Daoy (cell line): ENCODE results near the gene KCNS3. TPM values are rescaled to one million over a fixed set of nuclear protein-coding genes. Genes with fewer than 3 reads are reported as not detected.
A peak's percentile ranks its signal among the peaks of the same experiment; 100 is the strongest.

Experiments used
- DNase-seq: peaks from one replicate; pipeline ENCODE4 v3.0.0-alpha.2; 2015; ENCODE audit warnings: low read depth
- total RNA-seq: library from RNA; depleted of rRNA; stranded (reverse); fragments of >200 nt; shearing (Covaris generic); gene quantifications from 2 replicates; pipeline ENCODE4 v1.2.3, GENCODE V29; 2014

The KCNS3 gene
- total RNA-seq, 1 experiment from 2014 or later: 9.7 TPM

- DNase-seq: no peak
Observed at GRCh38 chr2:17877811-17878280, 621 bp upstream of the KCNS3 start.

DNA sequence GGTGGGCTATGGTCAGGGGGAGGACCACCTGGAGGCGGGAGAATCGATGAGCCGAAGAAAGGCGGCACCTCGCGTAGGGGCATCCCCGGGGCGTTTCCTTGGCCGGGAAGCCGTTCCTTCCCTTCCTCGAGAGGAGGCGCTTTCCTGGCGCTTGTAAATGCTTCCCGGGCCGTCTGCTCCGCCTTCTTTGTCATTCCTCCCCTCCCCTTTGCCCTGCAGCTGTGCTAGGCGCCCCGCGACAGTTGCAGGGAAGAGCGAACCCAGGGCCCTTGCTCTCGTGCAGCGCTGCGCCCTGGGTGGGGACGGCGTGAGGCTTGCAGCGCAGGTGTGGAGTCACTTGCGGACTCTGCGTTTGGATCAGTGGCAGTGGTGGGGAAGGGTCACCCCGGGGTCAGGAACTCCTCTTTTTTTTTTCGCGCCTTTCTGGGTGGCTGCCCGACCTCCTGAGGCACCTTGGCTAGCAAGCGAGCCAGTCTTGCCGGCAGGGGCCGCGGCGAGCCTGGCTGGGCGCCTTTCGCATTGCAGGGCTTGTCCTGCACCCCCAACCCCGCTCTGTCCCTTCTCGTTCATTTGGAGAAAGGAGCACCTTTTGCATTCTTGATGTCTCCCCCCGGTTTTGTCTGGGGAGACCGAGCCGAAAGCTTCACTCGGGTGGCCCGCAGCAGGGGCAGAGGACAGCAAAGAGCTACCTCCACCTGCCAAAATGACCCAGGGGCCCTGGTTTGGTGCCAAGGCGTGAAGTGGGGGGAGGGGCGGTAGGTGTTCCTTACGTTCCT is 858 bp downstream of the KCNS3 start:
- peak; percentile 82 for DNase-seq

- no peak for DNase-seq
Observed at GRCh38 chr2:17879913-17880274, 1.4 kb downstream of the KCNS3 start.

- peak; percentile 7 for DNase-seq
Observed at GRCh38 chr2:17892770-17893534, 14.5 kb downstream of the KCNS3 start.

DNA sequence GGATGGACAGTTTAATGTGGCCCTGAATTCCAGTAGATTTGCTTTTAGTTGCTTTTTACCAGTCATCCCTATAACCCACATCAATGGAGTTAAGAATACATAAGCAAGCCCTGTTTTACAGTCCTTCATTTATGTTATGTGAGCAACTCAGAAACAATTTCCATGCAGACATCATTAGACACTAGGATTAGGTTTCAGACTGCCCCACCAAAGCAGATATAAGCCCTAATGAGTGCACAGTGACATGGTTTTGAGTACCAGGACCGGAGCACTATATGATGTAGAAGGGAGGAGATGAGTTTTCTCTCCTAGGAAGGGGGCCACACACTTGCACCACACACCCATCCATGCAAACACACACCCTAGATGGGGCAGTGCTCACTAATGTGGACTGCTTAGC is 15.5 kb downstream of the KCNS3 start:
- no peak for DNase-seq

DNA sequence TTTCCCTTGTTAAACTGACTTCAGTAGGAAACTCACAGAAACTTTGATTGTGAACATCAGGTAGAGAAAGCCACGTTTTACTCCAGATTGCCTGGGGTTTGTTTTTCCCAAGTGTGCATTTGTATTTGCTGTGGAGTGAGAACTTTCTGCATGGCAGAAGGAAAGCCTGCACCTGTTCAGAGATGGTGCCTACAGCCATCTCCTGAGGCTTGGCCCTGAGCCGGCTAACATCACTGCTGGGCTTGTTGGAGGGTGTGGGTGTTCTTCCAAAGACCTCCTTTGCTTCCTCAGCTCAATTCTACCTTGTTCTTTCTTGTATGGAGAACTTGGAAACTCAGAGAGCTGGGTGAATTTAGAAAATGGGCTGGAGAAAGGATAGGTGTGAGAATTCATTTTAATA is 16.1 kb downstream of the KCNS3 start:
- no peak for DNase-seq

DNA sequence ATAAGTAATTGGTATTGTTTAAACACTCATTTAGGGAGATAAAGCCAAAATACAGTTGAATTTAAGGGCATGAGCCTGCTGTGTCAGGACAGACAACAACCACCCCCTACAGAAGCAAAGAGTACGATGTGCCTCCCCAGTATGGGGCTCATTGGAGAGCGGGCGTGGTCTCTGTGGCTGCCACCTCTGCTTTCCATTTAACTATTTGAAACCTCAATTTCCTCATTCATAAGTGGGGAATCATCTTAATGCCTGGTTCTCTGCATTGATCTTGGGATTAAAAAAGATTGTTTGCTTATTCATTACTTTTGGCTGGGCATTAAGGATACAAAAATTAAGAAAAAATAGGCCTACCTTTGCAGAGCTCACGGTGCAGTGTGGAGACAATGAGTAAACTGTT is 21.4 kb downstream of the KCNS3 start:
- DNase-seq: no peak

DNA sequence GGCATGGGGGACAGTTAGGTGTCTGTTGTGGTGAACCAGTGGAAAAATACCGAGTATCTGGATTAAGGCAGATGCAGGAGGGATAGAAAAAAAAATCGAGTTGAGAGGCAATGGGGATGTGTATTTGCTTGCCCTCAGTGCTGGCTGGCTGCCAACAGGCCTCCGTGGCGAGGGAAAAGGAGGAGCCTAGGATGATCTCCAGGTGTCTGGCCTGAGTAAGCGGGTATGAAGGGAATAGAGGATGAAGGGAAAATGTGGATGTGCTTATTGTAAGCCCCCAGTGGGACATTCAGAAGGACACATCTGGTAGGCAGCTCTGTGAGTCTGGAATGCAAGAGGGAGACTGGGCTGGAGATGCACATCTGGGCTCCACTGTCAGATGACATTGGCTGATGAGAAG is 22.8 kb downstream of the KCNS3 start:
- peak; percentile 22 for DNase-seq

GRCh38 chr2:17910980-17911379 is 32.5 kb downstream of the KCNS3 start:
- DNase-seq: no peak

DNA sequence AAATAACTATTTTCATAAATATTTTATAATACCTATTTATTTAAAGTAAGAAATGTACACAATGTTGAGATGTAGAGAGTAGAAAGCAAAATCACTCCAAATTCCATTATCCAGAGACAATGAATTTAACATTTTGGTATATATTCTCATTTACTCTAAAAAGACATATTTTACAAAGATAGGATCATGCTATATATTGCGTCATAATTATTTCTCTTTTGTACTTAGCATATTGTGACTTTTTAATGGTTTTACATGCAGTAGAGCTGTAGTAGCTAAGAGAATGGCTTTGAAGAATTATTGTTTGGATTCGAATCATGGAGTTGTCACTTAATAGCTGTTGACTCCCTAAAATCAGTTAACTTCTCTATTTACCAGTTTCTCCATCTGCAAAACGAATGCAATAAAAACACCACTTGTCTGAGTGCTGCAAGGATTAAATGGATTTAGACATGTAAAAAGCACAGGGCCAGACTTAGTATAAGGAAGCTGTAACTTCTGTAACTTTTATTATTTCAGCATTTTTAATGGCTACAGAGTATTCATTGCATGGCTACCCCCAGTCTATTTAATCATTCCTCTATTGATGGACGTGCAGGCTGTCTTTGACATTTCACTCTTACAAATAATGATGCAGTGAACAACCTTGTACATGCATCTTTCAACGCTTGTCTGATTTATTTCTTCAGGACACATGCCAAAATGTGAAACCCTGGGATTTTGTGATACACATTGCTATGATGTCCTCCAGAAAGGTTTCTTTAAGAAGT is 33.2 kb downstream of the KCNS3 start:
- no peak for DNase-seq

- DNase-seq: no peak
Observed at GRCh38 chr2:17912266-17912691, 33.8 kb downstream of the KCNS3 start.

GRCh38 chr2:17915099-17915498 is 36.6 kb downstream of the KCNS3 start:
- no peak for DNase-seq

- DNase-seq: no peak
Observed at GRCh38 chr2:17915811-17916518, 37.5 kb downstream of the KCNS3 start.

- no peak for DNase-seq
Observed at GRCh38 chr2:17916584-17916983, 38.1 kb downstream of the KCNS3 start.

DNA sequence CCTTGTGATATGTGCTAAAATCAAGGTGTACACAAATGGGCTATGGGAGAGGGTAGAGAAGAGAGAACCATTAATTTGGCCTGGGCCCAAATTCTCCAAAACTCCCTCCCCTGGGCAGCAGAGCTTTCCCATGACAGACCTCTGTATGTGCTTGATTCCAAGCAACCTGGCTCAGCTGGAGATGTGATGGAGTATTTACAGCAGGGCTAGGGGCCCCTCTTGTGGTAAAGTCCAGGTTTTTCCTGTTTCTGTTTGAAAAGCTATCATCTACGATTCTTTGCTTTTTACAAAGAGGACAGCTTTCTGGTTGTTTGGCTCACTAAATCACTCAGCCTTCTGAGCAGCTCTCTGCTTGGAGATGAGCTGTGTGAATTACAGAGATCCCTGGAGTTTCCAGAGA is 40.3 kb downstream of the KCNS3 start:
- DNase-seq: no peak

DNA sequence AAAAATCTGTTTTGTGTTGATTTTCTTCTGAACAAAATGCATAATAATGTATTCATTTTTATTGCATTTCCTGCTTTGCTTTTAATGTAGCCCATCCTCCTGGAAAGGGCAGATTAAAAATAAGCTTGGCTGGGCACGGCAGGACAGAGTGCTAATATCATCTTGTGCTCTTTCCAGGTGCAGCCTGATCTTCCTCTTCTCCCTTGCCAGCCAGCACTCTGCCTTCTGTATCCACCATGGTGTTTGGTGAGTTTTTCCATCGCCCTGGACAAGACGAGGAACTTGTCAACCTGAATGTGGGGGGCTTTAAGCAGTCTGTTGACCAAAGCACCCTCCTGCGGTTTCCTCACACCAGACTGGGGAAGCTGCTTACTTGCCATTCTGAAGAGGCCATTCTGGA is 52.3 kb downstream of the KCNS3 start:
- DNase-seq: no peak

DNA sequence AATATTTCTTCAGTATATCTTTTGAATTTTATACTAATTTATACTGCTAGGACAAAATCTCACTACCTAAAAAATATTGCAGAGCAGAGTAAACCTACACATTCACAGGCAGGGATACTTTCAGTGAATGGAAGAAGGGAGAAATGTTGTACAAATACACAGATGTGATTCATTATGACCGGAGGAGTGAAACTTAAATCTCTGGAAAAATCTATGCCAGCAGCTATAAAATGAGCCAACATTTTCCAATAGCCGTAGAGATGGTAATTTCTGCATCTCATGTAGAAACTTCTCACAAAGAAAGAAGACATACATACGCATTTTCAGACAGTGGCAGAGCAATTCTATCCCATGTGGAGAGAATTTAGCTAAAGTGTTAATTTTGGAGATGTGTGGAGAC is 54.8 kb downstream of the KCNS3 start:
- no peak for DNase-seq

DNA sequence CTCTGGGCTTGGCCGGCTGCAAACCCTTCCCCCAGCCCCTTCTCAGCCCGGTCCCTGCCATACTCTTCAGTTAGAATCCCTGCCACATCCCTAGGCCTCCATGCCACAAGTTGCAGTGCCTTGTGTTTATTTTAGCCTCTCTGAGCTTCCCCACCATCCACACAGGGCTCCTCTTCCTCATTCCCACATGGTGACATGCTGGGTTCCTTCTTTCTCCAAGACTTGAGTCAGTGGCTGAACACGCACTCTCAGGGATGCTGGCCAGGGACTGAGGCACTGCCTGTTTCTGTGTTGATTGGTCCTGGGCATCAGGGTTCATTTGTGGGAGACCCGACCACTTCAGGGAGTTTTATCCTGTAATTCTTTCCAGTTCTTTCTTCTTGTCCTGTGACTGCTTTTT is 56.3 kb downstream of the KCNS3 start:
- DNase-seq: peak; percentile 19

DNA sequence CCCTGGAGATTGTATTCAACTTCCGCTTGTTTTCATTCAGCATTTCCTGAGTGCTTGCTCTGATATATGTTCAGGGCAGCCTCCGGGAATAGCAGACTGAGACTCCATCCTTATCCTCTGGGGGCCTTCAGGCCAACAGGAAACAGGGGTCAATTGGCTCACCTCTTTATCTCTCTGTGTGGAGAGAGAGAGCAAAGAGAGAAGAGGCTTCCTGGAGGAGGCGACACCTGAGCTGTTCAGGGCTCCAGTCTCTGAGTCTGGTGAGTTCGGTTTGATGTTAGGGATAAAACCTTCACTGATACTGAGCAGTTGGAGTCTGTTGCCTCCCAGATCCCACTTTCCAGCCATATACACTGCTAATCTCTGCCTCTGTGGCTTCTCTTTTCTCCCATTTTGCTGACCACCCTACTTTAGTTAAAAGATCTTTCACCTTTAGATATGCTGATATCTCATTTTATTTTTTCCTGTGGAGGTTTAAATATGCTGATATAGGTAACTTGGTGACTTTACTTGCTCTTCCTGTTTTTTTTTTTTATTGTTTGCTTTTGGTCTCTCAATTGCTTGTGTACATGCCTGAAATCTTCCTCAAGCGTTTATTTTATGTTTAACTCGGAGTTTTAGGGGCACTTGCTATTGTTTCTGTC is 56.9 kb downstream of the KCNS3 start:
- no peak for DNase-seq

DNA sequence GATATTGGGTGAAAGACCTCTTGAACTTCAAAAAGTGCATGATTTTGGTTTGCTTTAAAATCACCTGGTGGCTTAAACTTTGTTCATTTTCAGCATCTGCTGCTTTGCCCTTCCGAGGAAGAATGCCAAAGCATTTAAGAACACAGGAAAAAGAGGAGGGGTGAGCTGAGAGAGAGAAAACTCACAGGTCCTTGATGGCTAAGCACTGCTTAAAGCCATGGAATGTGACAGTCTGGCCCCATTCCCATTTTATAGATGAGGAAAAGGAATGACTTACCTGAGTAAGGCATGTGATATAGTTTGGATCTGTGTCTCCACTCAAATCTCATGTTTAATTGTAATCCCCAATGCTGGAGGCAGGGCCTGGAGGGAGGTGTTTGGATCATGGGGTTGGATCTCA is 58.1 kb downstream of the KCNS3 start:
- no peak for DNase-seq

GRCh38 chr2:17940091-17940630 is 61.7 kb downstream of the KCNS3 start:
- no peak for DNase-seq
